Ovary (tissue), 3 donors: ENCODE results near the gene OTX1.

ENCODE experiments used
- CTCF ChIP-seq, 3 donors: fragments of 450-650 bp in 2 of 3; fragments of 200-600 bp in 1 of 3; IDR thresholded peaks; one replicate each; pipeline versions ENCODE4 v1.5.1 to v1.8.0; 2016 to 2022; ENCODE audit warnings: antibody characterized with exemption in 3 of 3, mild to moderate bottlenecking in 1 of 3
- POLR2A ChIP-seq: fragments of 450-650 bp; IDR thresholded peaks from one replicate; pipeline ENCODE4 v1.6.1; 2017; ENCODE audit warnings: antibody characterized with exemption, mild to moderate bottlenecking, moderate library complexity
- donor health status: DM: no; HTN: no; CAD: no.

- TF ChIP-seq CTCF (IDR thresholded peaks at IDR 0.05) (no peak), POLR2A (no peak)
Observed at GRCh38 chr2:63064197-63064596, 13.6 kb downstream of the OTX1 start.
